HEK293T (cell line): ENCODE data around the gene RXFP4.
"Not testable (repeated sequence)": the region's sequence is repeated elsewhere in the genome, so short reads cannot be mapped to it uniquely, and the experiment has no call there.

Experiments
- CTCF ChIA-PET: fragments of 350-600 bp; formaldehyde crosslinking; extraction: SDS; loops from one replicate; lab custom pipeline; 2021; ENCODE audit warnings: antibody characterized with exemption, inconsistent platforms; lab: Yijun Ruan, JAX
- POLR2A ChIA-PET: fragments of 350-600 bp; formaldehyde crosslinking; extraction: SDS; loops from one replicate; lab custom pipeline; 2020; ENCODE audit warnings: antibody characterized with exemption, inconsistent platforms; lab: Yijun Ruan, JAX
- DNase-seq: peaks from one replicate; pipeline ENCODE4 v3.0.0; 2012; ENCODE audit warnings: mixed read lengths; ENCODE audit errors: extremely low spot score
- ARNT ChIP-seq: fragments of 450-650 bp; IDR thresholded peaks from 2 replicates; pipeline ENCODE4 v1.6.1; 2017; ENCODE audit warnings: mild to moderate bottlenecking
- BHLHE40 ChIP-seq: fragments of 450-650 bp; IDR thresholded peaks from 2 replicates; pipeline ENCODE4 v1.6.1; 2016; ENCODE audit warnings: mild to moderate bottlenecking, moderate library complexity, borderline replicate concordance
- CTBP1 ChIP-seq: fragments of 450-650 bp; IDR thresholded peaks from 2 replicates; pipeline ENCODE4 v1.6.1; 2016; ENCODE audit warnings: borderline replicate concordance
- ELF4 ChIP-seq: fragments of 450-650 bp; IDR thresholded peaks from 2 replicates; pipeline ENCODE4 v1.6.1; 2017; ENCODE audit warnings: antibody characterized with exemption
- FOXA1 ChIP-seq: fragments of 450-650 bp; IDR thresholded peaks from 2 replicates; pipeline ENCODE4 v1.6.1; 2016; ENCODE audit warnings: mild to moderate bottlenecking
- FOXK2 ChIP-seq: fragments of 450-650 bp; IDR thresholded peaks from 2 replicates; pipeline ENCODE4 v1.6.1; 2016; ENCODE audit warnings: mild to moderate bottlenecking
- FOXM1 ChIP-seq: fragments of 450-650 bp; IDR thresholded peaks from 2 replicates; pipeline ENCODE4 v1.6.1; 2017; ENCODE audit warnings: mild to moderate bottlenecking, borderline replicate concordance
- HDGF ChIP-seq: fragments of 450-650 bp; IDR thresholded peaks from 2 replicates; pipeline ENCODE4 v1.6.1; 2017; ENCODE audit warnings: antibody characterized with exemption, borderline replicate concordance
- L3MBTL2 ChIP-seq: fragments of 450-650 bp; conservative IDR thresholded peaks from 2 replicates; pipeline ENCODE4 v1.6.1; 2016; ENCODE audit warnings: mild to moderate bottlenecking
- LEF1 ChIP-seq: fragments of 450-650 bp; IDR thresholded peaks from 2 replicates; pipeline ENCODE4 v1.6.1; 2017; ENCODE audit warnings: mild to moderate bottlenecking, borderline replicate concordance
- NFRKB ChIP-seq: fragments of 450-650 bp; IDR thresholded peaks from 2 replicates; pipeline ENCODE4 v1.6.1; 2016; ENCODE audit warnings: mild to moderate bottlenecking, moderate library complexity
- PKNOX1 ChIP-seq: fragments of 450-650 bp; IDR thresholded peaks from 2 replicates; pipeline ENCODE4 v1.6.1; 2016
- SUZ12 ChIP-seq: fragments of 450-650 bp; IDR thresholded peaks from 2 replicates; pipeline ENCODE4 v1.6.1; 2016; ENCODE audit warnings: mild to moderate bottlenecking
- TARDBP ChIP-seq: fragments of 450-650 bp; IDR thresholded peaks from 2 replicates; pipeline ENCODE4 v1.6.1; 2016
- ZNF384 ChIP-seq: fragments of 450-650 bp; IDR thresholded peaks from 2 replicates; pipeline ENCODE4 v1.6.1; 2016

RXFP4 gene, protein sequence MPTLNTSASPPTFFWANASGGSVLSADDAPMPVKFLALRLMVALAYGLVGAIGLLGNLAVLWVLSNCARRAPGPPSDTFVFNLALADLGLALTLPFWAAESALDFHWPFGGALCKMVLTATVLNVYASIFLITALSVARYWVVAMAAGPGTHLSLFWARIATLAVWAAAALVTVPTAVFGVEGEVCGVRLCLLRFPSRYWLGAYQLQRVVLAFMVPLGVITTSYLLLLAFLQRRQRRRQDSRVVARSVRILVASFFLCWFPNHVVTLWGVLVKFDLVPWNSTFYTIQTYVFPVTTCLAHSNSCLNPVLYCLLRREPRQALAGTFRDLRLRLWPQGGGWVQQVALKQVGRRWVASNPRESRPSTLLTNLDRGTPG

DNA sequence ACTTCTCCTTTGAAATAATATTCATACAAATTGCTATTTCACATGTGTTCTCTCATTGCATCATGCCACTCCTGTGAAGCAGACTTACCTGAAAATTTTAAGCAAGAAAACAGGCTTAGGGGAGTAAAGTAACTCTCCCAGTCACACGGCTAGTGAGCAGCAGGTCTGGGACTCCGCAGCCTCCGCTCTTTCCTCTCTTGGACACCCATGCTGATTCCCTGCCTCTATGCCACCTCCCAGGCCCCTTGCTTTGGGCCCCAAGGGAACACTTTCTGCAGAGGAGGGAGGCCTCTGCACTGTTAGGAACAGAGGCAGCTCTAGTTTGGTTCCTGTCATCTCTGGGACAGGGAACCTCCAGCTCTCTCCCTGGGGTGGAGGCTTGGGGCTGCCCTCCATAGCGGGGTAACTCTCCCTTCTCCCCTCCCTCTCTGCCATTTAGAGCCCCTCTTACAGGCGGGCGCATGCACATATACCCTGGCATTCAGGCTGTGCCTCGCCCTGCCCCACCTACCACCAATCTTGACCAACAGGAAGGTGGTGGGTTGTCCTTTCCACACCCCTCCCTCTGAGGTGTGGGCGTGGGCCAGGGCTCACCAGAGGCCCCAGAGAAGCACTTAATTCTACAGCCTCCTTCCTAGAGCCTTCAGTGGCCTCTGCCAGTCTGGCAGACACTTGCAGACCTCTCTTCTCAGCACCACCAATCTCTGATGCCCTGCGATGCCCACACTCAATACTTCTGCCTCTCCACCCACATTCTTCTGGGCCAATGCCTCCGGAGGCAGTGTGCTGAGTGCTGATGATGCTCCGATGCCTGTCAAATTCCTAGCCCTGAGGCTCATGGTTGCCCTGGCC lies at the start of gene RXFP4:
Gene RXFP4, plus strand, starts transcription at position 646 of the 852 bp plus-strand sequence. Its CDS starts 72 bp downstream, at position 718.
- CTCF ChIA-PET, result interaction anchor here (1.0 to 1.8 kb wide), 7 partner anchors 21 to 125 kb away, joined by 3 to 9 read pairs (median 6); partner anchors contain the start of gene ARHGEF2
- POLR2A ChIA-PET, result interaction anchor here (1.0 to 2.3 kb wide), 5 partner anchors 10 to 48 kb away, joined by 3 to 15 read pairs (median 7); partner anchors contain the start of gene ARHGEF2
- DNase-seq, result no peak
- TF ChIP-seq ELF4 (no peak), FOXM1 (no peak), FOXA1 (no peak), NFRKB (no peak), ARNT (no peak), LEF1 (no peak), BHLHE40 (no peak), TARDBP (no peak), L3MBTL2 (no peak), FOXK2 (no peak), SUZ12 (no peak), HDGF (no peak), ZNF384 (no peak), PKNOX1 (no peak)

DNA sequence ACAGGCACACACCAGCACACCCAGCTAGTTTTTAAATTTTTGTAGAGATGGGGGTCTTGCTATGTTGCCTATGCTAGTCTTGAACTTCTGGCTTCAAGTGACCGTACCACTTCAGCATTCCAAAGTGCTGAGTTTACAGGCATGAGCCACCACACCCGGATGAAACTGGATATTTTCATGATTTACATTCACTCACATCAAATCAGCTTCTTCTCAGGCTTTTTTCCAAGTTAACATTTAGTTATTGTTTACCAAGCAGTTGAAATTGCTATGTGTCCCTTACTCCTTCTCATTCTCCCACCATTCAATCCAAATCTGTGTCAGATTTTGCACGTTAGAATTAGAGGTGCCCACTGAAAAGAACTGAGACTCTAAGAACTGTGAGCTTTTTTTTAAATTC lies 48.6 kb upstream of the RXFP4 start:
- no peak for DNase-seq
- POLR2A ChIA-PET, result interaction anchor here (1.0 to 1.9 kb wide), 3 partner anchors 10 to 33 kb away, joined by 3 to 8 read pairs (median 3); partner anchors contain the start of gene SYT11
- CTCF ChIA-PET, result interaction anchor here (0.7 kb wide), 1 partner anchor 34 kb away, joined by 4 read pairs; no protein-coding TSS in a partner anchor
- no peak for TF ChIP-seq HDGF
- no peak for TF ChIP-seq SUZ12
- no peak for TF ChIP-seq FOXM1
- TF ChIP-seq ARNT, result no peak

GRCh38 chr1:155893389-155894142 lies 47.9 kb upstream of the RXFP4 start:
- TF ChIP-seq FOXK2 (no peak), ELF4 (no peak), ARNT (no peak), BHLHE40 (no peak), FOXM1 (no peak), TARDBP (no peak), HDGF (no peak), NFRKB (no peak), CTBP1 (no peak), ZNF384 (no peak), L3MBTL2 (no peak)
- ChIA-PET POLR2A (interaction anchor here (1.1 to 1.9 kb wide), 3 partner anchors 15 to 34 kb away, joined by 3 to 8 read pairs (median 3); partner anchors contain the start of gene SYT11), CTCF (interaction anchor here (0.7 kb wide), 2 partner anchors 35 to 272 kb away, joined by 3 to 4 read pairs; no protein-coding TSS in a partner anchor)
- DNase-seq, result no peak

GRCh38 chr1:155895617-155896016 lies 45.8 kb upstream of the RXFP4 start:
- CTCF ChIA-PET, result interaction anchor here (0.7 kb wide), 3 partner anchors 8 to 571 kb away, joined by 3 to 7 read pairs (median 4); no protein-coding TSS in a partner anchor
- DNase-seq, result not testable (repeated sequence)
- POLR2A ChIA-PET, result interaction anchor here (0.6 to 0.7 kb wide), 2 partner anchors 45 to 64 kb away, joined by 3 to 5 read pairs; no protein-coding TSS in a partner anchor

DNA sequence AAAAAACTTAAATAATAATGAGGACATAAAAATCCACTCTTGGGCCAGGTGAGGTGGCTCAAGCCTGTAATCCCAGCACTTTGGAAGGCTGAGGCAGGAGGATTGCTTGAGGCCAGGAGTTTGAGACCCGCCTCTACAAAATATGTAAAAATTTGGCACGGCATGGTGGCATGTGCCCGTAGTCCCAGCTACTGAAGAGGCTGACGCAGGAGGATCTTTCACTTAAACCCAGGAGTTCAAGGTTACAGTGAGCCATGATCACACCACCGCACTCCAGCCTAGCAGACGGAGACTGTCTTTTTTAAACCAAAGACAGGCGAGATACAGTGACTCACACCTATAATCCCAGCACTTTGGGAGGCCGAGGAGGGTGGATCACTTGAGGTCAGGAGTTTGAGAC lies 45.0 kb upstream of the RXFP4 start:
- POLR2A ChIA-PET, DNase-seq, CTCF ChIA-PET: not testable (repeated sequence)

GRCh38 chr1:155897746-155898145 lies 43.7 kb upstream of the RXFP4 start:
- ChIA-PET CTCF (no interaction called here), POLR2A (no interaction called here)

More at GRCh38 chr1:155897746-155898145, 43.7 kb upstream of the RXFP4 start:
- no peak for DNase-seq
- TF ChIP-seq ELF4, result no peak
- TF ChIP-seq PKNOX1, result no peak
- TF ChIP-seq FOXA1, result no peak
- no peak for TF ChIP-seq HDGF
- no peak for TF ChIP-seq CTBP1
- TF ChIP-seq NFRKB, result no peak
- TF ChIP-seq L3MBTL2, result no peak
